ENCODE measurements around the gene AGL.

Gene AGL

GRCh38 chr1:99934801-99935200 lies 84.6 kb downstream of the AGL start:
- H3K4me2 ChIP-seq (ENCODE audit: low read depth, low read length): no peak overlapping the region
- H3K9ac ChIP-seq (ENCODE audit: low read length): no peak overlapping the region
- H3K9me3 ChIP-seq (replicated peaks; ENCODE audit: insufficient read depth, low read length): no peaks in the 10 kb centered on the region
- H3K36me3 ChIP-seq (replicated peaks; ENCODE audit: insufficient read depth, low read length): no peaks in the 10 kb centered on the region
- no peaks in the 10 kb centered on the region for H4K20me1 ChIP-seq (ENCODE audit: insufficient read depth, low read length)
- H3K27me3 ChIP-seq (replicated peaks; ENCODE audit: insufficient read depth, low read length): no peaks in the 10 kb centered on the region
- H3K4me1 ChIP-seq (ENCODE audit: low read length): no peaks in the 10 kb centered on the region
- H3K79me2 ChIP-seq (ENCODE audit: low read length): no peaks in the 10 kb centered on the region
- H3K9me2 ChIP-seq (replicated peaks; ENCODE audit: insufficient read depth, low read length): no peaks in the 10 kb centered on the region
- TF ChIP-seq, protein P1, sequence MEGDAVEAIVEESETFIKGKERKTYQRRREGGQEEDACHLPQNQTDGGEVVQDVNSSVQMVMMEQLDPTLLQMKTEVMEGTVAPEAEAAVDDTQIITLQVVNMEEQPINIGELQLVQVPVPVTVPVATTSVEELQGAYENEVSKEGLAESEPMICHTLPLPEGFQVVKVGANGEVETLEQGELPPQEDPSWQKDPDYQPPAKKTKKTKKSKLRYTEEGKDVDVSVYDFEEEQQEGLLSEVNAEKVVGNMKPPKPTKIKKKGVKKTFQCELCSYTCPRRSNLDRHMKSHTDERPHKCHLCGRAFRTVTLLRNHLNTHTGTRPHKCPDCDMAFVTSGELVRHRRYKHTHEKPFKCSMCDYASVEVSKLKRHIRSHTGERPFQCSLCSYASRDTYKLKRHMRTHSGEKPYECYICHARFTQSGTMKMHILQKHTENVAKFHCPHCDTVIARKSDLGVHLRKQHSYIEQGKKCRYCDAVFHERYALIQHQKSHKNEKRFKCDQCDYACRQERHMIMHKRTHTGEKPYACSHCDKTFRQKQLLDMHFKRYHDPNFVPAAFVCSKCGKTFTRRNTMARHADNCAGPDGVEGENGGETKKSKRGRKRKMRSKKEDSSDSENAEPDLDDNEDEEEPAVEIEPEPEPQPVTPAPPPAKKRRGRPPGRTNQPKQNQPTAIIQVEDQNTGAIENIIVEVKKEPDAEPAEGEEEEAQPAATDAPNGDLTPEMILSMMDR (IDR thresholded peaks at IDR 0.05; ENCODE audit: low read length): no peak
- TF ChIP-seq EZH2phosphoT487 (IDR thresholded peaks at IDR 0.05; ENCODE audit: low read length) (no peak), EZH2 (optimal IDR thresholded peaks at IDR 0.05; ENCODE audit: low read depth, low read length) (no peak)
- no peak overlapping the region for H3K27ac ChIP-seq (ENCODE audit: low read length)
- DNase-seq: no peak
- no peak overlapping the region for H2AFZ ChIP-seq (ENCODE audit: low read length)
- no peak overlapping the region for H3K4me3 ChIP-seq (ENCODE audit: low read length)
- no peaks in the 10 kb centered on the region for H3F3A ChIP-seq (ENCODE audit: insufficient read depth, low read length)

DNA sequence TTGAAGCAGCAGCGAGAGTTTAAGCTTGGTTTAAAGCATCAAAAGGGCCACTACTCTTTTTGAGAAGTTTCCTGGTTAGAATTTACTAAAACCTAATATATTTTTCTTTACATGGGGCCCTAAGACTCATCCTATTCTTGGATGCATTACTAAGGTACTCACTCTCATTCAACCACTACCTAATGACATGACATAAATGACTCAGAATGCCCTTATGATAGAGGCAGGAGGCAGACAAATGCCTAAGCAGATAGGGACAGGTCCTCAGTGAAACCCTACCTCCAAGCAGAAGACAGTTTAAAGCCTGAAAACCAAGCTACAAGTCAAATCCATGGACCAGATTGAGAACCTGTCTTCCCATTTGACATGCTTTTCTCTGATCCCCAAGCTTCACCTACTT lies 85.4 kb downstream of the AGL start:
- Histone ChIP-seq H3K4me3 (ENCODE audit: low read length) (no peak overlapping the region), H2AFZ (ENCODE audit: low read length) (no peak overlapping the region), H3K9me2 (replicated peaks; ENCODE audit: insufficient read depth, low read length) (no peaks in the 10 kb centered on the region), H3K4me1 (ENCODE audit: low read length) (no peaks in the 10 kb centered on the region), H3K9me3 (replicated peaks; ENCODE audit: insufficient read depth, low read length) (no peaks in the 10 kb centered on the region), H4K20me1 (ENCODE audit: insufficient read depth, low read length) (no peaks in the 10 kb centered on the region), H3K27me3 (replicated peaks; ENCODE audit: insufficient read depth, low read length) (no peaks in the 10 kb centered on the region), H3K27ac (ENCODE audit: low read length) (no peak overlapping the region), H3K4me2 (ENCODE audit: low read depth, low read length) (no peak overlapping the region), H3F3A (ENCODE audit: insufficient read depth, low read length) (no peaks in the 10 kb centered on the region), H3K79me2 (ENCODE audit: low read length) (no peaks in the 10 kb centered on the region), H3K9ac (ENCODE audit: low read length) (no peak overlapping the region), H3K36me3 (replicated peaks; ENCODE audit: insufficient read depth, low read length) (no peaks in the 10 kb centered on the region)
- TF ChIP-seq EZH2phosphoT487 (IDR thresholded peaks at IDR 0.05; ENCODE audit: low read length) (no peak), EZH2 (optimal IDR thresholded peaks at IDR 0.05; ENCODE audit: low read depth, low read length) (no peak)
- TF ChIP-seq, protein P1 (IDR thresholded peaks at IDR 0.05; ENCODE audit: low read length): no peak
- DNase-seq: no peak

GRCh38 chr1:99936071-99936470 lies 85.9 kb downstream of the AGL start:
- Histone ChIP-seq H3K4me1 (ENCODE audit: low read length) (no peaks in the 10 kb centered on the region), H3F3A (ENCODE audit: insufficient read depth, low read length) (no peaks in the 10 kb centered on the region), H3K9me2 (replicated peaks; ENCODE audit: insufficient read depth, low read length) (no peaks in the 10 kb centered on the region), H3K36me3 (replicated peaks; ENCODE audit: insufficient read depth, low read length) (no peaks in the 10 kb centered on the region), H3K27me3 (replicated peaks; ENCODE audit: insufficient read depth, low read length) (no peaks in the 10 kb centered on the region), H3K9ac (ENCODE audit: low read length) (no peak overlapping the region), H3K4me2 (ENCODE audit: low read depth, low read length) (no peak overlapping the region), H2AFZ (ENCODE audit: low read length) (no peak overlapping the region), H3K4me3 (ENCODE audit: low read length) (no peak overlapping the region), H4K20me1 (ENCODE audit: insufficient read depth, low read length) (no peaks in the 10 kb centered on the region), H3K27ac (ENCODE audit: low read length) (no peak overlapping the region), H3K79me2 (ENCODE audit: low read length) (no peaks in the 10 kb centered on the region), H3K9me3 (replicated peaks; ENCODE audit: insufficient read depth, low read length) (no peaks in the 10 kb centered on the region)
- TF ChIP-seq, protein P1 (IDR thresholded peaks at IDR 0.05; ENCODE audit: low read length): no peak
- no peak for TF ChIP-seq EZH2phosphoT487 (IDR thresholded peaks at IDR 0.05; ENCODE audit: low read length)
- no peak for TF ChIP-seq EZH2 (optimal IDR thresholded peaks at IDR 0.05; ENCODE audit: low read depth, low read length)
- no peak for DNase-seq
